HG03097 (cell line): ENCODE data around the gene WARS2.

Experiments
- ATAC-seq: cut with Tn5 transposase; IDR thresholded peaks from one replicate; pipeline ENCODE4 v1.9.1; 2021; ENCODE audit not compliant: unreplicated experiment, low FRiP score

The WARS2 gene

DNA sequence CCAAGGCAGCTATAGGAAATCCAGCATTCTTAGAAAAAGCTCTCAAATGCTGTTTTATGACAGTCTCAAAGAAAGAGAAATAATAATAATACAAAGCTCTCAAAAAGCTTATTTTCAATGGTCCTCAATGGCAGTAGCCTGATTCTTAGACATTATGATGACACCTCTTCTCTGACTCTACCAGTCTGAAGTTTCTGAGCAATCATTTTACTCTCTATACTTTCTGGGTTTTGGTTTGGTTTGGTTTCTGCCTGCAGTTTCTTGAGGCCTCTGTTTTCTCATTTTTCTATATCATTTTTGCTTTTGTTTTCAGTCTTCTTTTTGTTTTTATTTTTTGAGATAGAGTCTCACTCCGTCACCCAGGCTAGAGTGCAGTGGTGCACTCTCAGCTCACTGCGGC is 102.1 kb downstream of the WARS2 start:
- ATAC-seq: no peak

DNA sequence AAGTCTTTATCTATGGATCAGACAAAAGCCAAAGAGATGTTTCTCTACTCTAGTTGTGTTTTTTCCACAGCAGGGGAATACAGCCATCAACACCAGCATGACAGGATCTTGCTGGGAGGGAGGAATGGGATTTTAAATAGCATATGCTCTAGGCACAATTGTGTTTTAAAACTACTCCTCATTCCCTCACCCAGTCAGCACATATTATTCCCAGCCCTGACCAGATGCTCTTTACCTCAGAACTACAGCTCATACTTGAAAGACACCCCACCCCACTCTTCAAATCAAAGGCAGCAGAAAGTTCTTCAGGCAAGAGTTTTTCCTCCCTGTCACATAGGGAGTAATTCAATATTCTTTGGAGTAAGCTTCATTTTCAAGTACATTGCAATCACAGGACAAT is 106.1 kb downstream of the WARS2 start:
- ATAC-seq: no peak

DNA sequence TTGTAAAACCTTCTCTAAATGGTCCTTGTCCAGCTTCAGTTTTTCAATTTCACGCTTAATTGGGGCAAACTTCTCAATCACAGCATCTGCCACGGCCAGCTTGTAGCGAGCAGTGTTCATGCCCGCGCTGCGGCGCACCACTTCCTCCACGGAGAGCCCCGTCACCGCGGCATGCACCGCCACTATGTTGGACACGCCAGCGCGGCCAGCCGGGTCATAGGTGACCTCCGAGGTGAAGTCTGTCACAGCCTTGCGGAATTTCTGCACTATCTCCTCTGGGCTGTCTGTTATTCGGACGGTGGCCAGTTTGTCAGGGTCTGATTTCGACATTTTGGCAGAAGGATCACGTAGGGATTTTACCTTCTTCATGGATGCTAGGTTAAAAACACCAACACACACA is 107.5 kb downstream of the WARS2 start:
- ATAC-seq: no peak

DNA sequence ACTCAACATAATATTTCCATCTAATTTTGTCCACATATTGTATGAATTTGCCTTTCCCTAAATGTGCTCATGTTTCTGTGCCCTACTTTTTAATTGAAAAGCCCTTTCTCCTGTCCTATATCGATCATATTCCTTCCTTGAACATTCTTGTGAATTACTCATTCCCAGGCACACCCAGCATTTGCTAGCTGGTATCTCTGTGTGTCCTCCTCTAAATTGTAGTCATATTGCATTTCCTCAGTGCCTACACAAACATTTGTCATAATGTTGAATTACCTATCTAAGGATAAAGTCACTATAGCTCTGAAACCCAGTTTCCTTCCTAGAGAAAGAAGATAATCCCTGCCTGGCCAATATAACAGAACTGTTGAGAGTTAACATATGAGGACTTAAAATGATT is 112.7 kb downstream of the WARS2 start:
- no peak for ATAC-seq

DNA sequence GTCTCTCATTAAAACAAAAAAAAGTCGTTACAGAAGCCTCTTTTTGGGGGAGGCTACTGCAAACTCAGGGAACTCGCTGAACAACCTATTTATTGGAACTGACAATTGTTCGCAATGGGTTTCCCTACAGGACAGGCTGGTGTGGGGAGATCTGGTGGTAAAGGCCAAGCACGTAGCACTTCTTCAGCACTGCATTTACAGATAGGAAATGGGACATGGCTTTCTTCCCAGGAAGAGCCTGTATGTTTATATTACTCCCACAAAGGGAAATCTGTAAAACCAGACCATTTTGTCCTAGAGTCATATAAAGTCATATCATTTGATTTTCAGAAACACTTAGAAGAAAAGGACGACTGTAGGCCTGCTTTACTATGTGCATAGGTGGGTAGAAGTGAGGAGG is 113.5 kb downstream of the WARS2 start:
- no peak for ATAC-seq

DNA sequence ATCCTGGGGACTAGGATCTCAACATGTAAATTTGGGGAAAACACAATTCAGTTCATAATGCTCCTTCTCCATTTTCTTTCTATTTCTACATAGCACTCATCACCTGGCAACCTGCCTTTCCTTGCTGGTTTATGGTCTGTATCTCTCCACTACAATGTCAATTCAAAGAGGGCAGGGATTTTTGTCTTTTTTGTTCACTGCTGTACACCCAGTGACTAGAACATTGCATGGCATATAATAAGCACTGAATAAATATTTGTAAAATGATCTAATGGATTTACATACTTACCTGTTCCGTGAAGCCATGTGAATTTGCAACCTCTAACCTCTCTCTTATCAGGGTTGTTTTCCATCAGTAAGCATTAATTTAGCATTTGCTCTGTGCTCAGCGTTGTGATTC is 124.9 kb downstream of the WARS2 start:
- no peak for ATAC-seq

DNA sequence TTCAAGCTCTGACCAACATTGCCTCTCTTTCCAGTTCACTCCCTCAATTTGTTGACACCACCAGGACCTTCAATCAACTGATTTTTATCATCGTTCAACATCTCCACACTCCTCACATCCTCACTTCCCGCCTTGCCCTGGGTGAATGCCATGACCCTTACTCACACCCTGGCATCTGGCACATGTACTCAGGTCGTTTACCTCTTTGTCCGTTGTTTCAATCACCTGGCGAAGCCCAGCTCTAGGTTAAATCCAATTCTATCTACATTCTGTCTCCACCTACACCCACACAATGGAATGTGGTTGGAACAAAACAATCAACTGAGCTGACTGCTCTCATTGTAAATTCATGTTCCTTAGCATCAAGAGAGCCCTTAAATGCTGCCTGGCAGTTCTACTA is 128.1 kb downstream of the WARS2 start:
- ATAC-seq: no peak

DNA sequence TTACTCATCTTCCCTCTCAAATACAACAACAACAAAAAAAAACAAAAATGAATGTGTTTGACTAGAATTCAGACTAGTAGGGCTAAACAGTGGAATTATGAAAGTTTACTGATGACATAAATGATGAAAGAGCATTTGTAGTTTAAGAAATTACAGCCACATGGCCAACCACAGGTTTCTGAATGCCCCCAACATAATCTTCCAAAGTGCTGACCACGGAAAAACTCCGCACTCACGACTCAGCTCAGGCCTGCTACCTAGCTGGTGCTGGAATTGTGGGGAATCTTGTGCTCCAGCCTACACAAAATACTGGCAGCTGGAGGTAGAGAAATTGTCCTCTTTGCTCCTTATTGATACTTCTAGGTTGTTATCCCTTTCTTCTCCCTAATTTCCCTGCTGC is 128.7 kb downstream of the WARS2 start:
- no peak for ATAC-seq

DNA sequence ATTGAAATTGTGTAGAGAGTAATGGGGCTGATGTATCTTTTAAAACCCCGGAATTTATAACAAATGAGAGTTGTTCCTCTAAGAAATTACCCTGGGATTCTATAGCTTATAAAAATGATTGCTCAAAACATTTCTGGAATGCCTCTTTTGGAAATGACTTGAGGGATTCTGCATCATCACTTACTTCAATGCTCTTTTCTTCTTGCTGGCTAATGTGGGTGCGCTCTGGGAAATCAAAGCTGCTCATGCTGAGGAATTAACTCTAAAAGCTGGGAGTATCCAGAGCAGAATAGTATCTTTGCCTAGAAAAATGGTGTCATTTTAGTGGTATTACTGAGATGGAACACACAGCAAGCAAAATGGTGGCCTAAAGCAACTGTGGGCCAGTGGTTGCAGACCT is 129.3 kb downstream of the WARS2 start:
- no peak for ATAC-seq

DNA sequence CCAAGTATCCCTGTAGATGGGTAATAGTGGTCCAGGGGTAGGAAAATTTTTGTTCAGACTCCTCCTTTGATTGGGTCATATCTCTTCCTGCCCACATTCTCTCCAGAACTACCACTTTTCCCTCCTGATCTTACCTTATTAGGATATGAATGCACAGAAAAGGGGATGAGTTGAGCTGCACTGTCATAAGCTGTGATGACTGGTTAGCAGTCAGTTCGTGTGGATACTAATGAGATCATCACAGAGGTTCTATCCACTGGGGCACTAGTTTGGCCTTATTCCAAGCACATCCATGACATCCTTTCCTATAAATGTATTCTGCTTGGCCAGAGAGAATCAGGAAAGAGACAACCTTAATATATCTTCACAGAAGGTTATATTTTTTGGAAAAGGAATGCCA is 130.3 kb downstream of the WARS2 start:
- no peak for ATAC-seq

DNA sequence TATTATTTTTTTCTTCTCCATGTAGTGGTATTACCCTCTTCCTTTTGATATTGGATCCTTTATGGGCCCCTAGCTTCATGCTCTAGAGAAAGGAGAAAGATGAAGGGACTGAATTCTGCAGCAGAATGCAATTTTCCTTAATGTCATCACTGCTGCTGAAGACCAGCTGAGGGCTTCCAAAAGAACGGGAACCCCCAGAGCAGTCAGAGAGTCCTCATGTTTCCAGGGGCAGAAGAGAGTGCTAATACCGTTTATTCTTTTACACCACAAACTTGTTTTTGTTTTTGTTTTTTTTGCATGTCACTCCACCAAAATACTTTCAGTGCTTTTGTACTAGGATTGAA is 131.2 kb downstream of the WARS2 start:
- ATAC-seq: no peak

DNA sequence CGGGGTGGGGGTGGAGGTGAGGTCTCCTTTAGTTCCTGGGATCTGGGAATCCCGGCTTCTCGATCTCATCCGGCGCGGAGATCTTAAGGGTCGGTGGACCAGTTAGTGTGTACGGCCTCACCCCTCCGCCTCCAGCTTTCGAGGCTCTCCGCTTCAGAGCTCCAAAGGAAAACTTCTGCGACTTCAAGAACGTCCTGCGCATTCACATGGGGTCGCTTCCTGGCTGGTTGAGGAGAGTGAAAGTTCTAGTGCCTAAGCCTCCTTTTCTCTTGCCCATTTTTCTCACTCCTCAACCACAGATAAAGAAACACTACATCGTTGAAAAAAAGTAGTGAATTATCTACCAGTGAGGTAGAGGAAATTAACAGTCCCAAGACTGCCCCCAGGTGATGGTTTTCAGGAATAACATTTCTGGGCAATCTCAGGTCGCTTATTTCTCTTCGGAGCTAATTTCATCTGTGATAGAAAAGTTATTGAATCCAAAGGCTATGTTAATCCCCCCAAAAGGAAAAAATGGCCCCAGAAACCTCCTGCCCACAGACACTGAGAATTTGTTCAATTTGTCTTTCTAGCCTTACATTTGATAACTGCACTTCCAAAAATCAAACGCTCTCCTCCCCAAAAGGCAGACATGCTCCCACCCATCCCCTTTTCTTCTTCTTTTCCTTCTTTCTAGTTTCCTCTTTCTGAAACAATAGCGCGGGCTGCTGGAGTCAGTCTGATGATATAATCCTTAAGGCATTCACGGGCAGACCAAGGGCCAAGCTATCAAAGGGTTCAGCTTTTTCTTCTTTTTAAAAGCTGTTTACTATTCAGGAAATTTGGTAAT is 131.8 kb downstream of the WARS2 start:
- no peak for ATAC-seq

DNA sequence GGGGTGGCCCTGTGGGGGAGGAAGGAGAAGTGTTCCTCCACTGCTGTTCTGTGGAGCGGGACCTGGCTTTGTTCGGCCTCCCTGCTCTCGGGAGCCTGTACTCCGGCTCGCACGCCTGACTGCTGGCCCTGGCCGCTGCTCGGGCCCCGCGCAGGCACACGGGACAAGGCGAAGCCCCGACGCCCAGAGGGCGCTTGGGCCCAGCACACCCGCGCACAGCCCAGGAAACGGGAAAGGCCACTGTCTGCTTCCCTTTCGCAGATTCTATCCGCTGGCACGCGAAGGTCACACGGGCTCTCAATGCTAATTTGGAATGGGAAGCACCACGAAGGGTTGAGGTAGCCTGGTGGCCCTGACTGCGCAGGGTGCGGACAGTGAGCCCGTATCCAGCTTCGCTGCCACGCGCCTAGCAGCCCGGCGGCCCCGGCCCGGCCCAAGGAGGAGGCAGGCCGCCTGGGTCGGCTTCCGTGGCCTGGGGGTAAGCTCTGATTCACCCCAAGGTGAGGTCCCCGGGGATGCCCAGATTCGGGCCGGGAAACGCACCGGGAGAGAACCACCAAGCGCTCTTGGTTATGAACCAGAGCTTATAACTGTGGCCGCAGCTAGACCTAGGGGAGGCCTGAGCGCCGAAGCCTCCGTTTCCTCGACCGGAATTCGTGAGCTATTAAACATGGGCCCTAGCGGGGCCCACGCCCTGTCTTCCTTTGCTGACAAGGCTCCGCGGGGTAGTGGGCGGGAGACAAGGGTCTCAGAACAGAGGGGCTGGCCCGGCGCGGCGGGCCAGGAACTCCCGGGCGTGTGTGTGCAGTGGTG is 132.6 kb downstream of the WARS2 start:
- ATAC-seq: no peak

DNA sequence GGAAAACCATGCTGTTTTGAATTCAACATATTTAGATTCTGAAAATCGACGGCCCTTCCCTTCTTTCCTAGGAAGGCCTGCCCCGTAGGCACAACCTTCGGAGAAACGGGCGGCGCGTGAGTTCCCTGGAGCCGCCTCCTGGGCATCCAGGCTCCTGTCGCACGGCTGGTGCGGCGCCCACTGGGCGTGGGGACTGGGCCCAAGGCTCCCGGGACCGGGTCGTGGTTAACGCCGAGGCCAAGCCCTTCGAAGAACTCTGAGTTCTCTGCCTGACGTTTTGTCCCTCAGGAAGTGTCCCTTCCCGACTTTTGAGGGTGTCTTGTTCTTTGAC is 133.1 kb downstream of the WARS2 start:
- ATAC-seq: no peak

DNA sequence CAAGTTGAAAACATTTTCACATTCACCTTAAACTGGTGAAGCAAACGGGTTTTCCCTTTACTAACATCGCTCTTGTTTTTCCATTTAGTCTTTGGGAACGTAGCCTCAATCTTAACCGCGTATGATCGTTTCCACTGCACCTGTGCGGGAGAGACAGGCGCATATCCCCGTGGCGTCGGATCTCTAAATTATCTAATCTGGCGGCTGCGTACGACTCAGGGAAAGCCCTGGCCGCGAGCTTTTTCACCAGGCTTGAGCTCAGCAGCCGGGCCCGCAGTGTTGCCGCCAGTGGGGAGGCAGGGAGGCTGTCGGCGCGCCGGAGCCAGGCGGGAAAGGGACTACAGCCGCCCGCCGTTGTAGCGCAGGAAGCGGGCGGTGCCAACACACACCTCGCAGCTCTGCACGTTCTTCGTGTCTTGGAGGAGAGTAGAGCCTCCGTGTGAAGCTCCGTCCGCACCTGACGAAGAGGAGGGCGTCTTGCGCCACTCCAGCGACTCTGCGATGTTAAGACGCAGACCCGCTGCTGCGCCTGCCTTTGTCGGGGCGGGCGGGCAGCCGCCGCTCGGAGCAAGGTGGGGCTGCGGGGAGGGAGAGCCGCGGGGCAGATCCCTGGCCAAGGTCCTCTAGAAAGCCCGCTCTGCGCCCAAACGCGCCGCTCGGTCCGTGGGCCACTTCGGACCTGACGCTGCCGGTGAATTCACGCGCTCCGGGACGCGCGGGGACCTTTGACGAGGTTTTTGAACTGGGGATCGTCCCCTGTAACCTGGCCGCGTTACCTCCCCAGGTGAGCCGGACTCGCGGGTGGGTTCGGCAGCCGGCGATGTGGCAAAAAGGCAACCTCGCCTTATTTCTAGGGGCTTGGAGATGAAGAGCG is 133.8 kb downstream of the WARS2 start:
- ATAC-seq: no peak

DNA sequence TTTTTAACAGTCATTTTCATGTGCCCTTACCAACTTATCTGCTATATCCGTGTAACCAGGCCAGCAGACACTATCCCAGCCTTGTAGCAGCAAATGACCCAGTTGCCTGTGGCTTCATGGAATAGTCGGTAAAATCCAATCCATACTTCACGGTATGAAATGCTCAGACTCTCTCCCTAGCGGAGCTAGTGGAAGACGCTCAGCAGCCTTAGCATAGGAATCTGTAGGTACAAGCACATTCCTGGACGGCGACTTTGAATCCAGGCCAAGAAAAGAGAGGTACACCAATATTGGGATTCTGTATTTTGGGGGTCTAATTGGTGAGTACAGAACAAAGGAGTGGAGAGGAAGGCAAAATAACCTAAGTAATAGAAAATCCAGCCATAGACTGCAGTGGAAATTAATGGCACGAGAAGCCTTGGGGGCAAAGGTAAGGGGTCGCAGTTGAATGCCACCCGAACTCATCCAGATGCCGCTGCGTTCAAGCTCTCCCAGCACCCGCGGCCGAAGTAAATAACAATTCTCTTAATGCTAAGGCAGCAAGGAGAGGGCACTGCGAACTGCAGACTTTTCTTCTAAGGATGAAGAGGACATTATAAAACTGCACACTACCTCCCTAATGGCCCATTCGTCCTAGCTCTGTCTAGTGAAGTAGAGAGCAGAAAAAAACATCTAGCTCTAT is 134.6 kb downstream of the WARS2 start:
- ATAC-seq: no peak

DNA sequence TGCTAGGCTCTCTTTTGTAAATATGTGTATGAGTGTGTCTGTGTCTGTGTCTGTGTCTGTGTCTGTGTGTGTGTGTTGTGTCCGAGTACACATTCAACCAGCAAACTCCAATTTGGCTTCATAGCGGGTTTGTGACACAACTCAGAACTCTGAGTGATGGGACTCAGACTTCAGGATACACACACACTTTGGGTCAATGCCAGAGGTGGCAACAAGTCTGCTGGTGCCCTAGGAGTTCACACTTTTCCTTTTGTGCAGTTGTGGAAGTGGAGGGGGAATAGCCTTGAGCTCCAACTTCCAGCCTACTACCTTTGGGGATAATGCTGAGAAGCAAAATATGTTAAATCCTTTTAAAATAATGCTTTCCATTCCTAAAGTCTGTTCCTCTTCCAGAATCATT is 135.7 kb downstream of the WARS2 start:
- ATAC-seq: no peak

DNA sequence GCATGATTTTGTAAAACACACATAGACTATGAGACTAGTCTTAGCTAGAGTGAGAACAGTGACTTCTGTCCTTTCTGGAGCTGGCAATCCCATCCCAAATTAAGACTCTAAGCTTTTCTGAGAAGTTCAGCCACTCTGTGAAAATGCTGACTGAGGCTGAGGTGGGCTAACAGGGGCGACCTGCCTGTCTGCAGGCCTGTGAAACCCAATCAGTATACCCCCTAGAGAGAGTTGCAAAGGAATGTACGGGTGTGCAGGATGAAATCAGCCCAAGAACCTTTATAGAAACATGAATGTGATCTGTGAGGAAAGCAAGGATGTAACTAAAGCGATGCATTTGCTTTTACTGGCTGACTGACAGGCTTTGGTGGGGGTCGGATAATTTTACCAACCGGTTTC is 136.3 kb downstream of the WARS2 start:
- no peak for ATAC-seq

DNA sequence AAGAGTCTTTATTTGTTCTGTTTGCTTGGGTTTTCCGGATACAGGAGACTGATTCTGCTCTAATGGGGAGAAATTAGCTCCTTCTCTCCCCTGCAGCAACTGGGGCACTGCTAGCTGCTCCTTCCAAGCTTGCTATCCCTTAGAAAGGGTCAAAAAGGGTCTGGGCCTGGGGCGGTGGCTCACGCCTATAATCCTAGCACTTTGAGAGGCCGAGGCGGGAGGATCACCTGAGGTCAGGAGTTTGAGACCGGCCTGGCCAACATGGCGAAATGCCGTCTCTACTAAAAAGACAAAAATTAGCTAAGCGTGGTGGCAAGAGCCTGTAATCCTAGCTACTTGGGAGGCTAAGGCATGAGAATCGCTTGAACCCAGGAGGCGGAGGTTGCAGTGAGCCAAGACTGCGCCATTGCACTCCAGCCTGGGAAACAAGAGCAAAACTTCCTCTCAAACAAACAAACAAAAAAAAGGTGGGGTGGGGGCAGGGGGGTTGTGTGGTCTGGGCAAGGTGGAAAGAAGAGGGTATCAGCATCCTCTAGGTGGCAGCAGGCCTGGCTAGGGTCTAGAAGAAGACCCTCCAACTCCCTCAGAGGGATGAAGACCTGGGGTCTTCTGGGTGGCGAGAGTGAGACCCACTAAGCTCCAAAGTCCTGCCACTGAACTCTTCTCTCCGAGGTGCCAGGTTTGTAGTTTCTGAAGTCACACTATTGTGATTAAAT is 136.9 kb downstream of the WARS2 start:
- ATAC-seq: no peak

DNA sequence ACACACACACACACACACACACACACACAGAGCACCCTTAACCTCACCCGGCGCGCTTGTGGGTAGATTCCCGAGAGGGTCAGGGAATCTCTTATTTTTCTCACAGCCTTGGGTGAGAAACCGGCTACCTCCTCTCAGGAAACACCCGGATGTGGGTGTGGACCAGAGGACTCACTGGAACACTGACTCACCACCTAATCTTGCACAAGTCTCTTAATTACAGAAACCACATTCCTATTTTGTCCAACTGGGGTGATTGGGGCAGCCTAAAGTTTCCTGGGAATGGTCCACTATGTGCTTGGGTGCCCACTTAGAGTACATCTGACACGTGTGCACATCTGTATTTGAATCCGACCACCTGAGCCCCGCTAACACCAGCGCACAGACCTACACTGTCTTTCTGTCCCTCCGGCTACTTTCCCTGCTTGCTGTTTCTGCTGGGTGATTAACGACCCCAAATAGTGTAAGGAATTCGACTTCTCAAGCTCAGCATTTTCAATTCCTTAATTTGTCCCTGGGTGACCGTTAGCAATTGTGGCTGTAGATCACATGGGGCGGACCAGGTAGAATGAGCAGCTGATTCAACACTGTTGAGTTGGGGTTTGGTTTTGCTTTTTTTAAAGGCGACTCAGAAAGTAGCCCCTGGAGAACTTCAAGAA is 138.3 kb downstream of the WARS2 start:
- ATAC-seq: no peak
